Transverse colon (tissue), 3 donors: Measurements from ENCODE around the gene DHDDS.

ENCODE experiments used
- EP300 ChIP-seq: sonication (generic); formaldehyde crosslinking; IDR thresholded peaks from one replicate; pipeline ENCODE4 v1.6.1; 2017; ENCODE audit warnings: antibody characterized with exemption, low read depth
- TF ChIP-seq, protein P1 (sequence below), 5 experiments: fragments of 200-600 bp in 3 of 5; fragments of 450-650 bp in 2 of 5; sonication (generic) in 3 of 5; IDR thresholded peaks; 1 replicate in 2 of 5; 2 replicates in 3 of 5; pipeline ENCODE4 v1.5.1; 2016 to 2017; ENCODE audit warnings: antibody characterized with exemption in 5 of 5, inconsistent platforms in 3 of 5, mild to moderate bottlenecking in 2 of 5, moderate library complexity in 1 of 5

DNA sequence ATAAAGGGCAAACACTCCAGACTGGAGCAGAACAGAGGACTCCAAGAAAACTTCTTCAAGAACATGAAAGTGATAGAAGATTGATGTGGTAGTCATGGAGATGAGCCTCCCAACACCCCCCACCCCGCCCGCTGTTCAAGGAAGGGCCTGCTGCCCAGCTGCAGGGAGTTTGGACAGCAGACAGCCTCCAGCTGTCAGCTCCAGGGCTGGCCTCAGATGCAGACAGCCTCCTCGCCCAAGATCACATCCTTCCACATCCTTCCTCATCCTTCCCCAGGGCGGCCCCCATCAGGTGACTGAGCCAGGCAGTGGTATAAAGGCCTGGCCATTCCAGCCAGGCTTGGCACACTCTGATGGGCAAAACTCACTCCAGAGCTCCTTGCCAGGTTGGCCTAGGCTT lies 64.7 kb downstream of the DHDDS start:
- TF ChIP-seq, protein P1, sequence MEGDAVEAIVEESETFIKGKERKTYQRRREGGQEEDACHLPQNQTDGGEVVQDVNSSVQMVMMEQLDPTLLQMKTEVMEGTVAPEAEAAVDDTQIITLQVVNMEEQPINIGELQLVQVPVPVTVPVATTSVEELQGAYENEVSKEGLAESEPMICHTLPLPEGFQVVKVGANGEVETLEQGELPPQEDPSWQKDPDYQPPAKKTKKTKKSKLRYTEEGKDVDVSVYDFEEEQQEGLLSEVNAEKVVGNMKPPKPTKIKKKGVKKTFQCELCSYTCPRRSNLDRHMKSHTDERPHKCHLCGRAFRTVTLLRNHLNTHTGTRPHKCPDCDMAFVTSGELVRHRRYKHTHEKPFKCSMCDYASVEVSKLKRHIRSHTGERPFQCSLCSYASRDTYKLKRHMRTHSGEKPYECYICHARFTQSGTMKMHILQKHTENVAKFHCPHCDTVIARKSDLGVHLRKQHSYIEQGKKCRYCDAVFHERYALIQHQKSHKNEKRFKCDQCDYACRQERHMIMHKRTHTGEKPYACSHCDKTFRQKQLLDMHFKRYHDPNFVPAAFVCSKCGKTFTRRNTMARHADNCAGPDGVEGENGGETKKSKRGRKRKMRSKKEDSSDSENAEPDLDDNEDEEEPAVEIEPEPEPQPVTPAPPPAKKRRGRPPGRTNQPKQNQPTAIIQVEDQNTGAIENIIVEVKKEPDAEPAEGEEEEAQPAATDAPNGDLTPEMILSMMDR (IDR thresholded peaks at IDR 0.05): no peak
- no peak for TF ChIP-seq EP300
